MM.1S (cell line): ENCODE measurements around the gene FARP1.

Source experiments
- EZH2 ChIP-seq: fragments of 300-600 bp; sonication (generic); optimal IDR thresholded peaks from 2 replicates; pipeline ENCODE3; 2017; ENCODE audit warnings: low read depth, mild to moderate bottlenecking, antibody characterized with exemption, low read length, mixed read lengths
- EZH2phosphoT487 ChIP-seq: fragments of 300-600 bp; sonication (generic); IDR thresholded peaks from 2 replicates; pipeline ENCODE4 v1.6.1; 2018; ENCODE audit warnings: antibody characterized with exemption, low read length
- TF ChIP-seq, protein P1 (sequence below): fragments of 300-600 bp; sonication (generic); IDR thresholded peaks from 2 replicates; pipeline ENCODE4 v1.5.1; 2016; ENCODE audit warnings: antibody characterized with exemption, low read length, mixed read lengths

GRCh38 chr13:98213354-98213753 is 70.5 kb downstream of the FARP1 start:
- TF ChIP-seq, protein P1, sequence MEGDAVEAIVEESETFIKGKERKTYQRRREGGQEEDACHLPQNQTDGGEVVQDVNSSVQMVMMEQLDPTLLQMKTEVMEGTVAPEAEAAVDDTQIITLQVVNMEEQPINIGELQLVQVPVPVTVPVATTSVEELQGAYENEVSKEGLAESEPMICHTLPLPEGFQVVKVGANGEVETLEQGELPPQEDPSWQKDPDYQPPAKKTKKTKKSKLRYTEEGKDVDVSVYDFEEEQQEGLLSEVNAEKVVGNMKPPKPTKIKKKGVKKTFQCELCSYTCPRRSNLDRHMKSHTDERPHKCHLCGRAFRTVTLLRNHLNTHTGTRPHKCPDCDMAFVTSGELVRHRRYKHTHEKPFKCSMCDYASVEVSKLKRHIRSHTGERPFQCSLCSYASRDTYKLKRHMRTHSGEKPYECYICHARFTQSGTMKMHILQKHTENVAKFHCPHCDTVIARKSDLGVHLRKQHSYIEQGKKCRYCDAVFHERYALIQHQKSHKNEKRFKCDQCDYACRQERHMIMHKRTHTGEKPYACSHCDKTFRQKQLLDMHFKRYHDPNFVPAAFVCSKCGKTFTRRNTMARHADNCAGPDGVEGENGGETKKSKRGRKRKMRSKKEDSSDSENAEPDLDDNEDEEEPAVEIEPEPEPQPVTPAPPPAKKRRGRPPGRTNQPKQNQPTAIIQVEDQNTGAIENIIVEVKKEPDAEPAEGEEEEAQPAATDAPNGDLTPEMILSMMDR, result no peak
- no peak for TF ChIP-seq EZH2
- TF ChIP-seq EZH2phosphoT487, result no peak
